Activated CD4-positive, alpha-beta T cell treated with anti-CD3 and anti-CD28 coated beads for 4 hours (primary cell): ENCODE data around the gene SUN1.
"Not testable (repeated sequence)": the region's sequence is repeated elsewhere in the genome, so short reads cannot be mapped to it uniquely, and the experiment has no call there.

Experiments
- DNase-seq, 2 donors: peaks; one replicate each; pipeline ENCODE4 v3.0.0-alpha.2; 2020

SUN1 gene

GRCh38 chr7:923108-924041, 91.1 kb downstream of the SUN1 start:
- peak; percentile 90 to 91 for DNase-seq

GRCh38 chr7:924042-924441, 91.8 kb downstream of the SUN1 start:
- DNase-seq = not testable (repeated sequence)
